ENCODE measurements around the gene SLC37A3. TPM values are rescaled to one million over a fixed set of nuclear protein-coding genes. Genes with fewer than 3 reads are reported as not detected.

The SLC37A3 gene
- total RNA-seq, 2 experiments from 2014 or later, result 19.9 to 23.9 TPM

Other genes with a start within 250 kb of the SLC37A3 start
- 1 to 10 TPM; 3.9 to 4.1 TPM for gene KDM7A, start 221.5 kb downstream of the SLC37A3 start, total RNA-seq
- 1 to 10 TPM; 7.2 to 7.3 TPM for gene RAB19, start 5.5 kb upstream of the SLC37A3 start, total RNA-seq
- gene MKRN1, start 81.0 kb upstream of the SLC37A3 start, total RNA-seq, result 10 to 100 TPM; 51.5 to 53.9 TPM
- not detected for gene DENND2A, start 242.3 kb upstream of the SLC37A3 start, total RNA-seq

Data from activated CD8-positive, alpha-beta T cell treated with anti-CD3 and anti-CD28 coated beads, Interleukin-2, amount 10 ng/mL, durations not matched to agents 7 days and 5 days (primary cell).